Hepatocyte (in vitro differentiated cells): ENCODE measurements around the gene SAC3D1. TPM values are rescaled to one million over a fixed set of nuclear protein-coding genes. Genes with fewer than 3 reads are reported as not detected.
"Not testable (repeated sequence)": the region's sequence is repeated elsewhere in the genome, so short reads cannot be mapped to it uniquely, and the experiment has no call there.

ENCODE experiments used
- DNase-seq: peaks from one replicate; pipeline ENCODE4 v3.0.0-alpha.2; 2016; ENCODE audit warnings: low spot score
- H2AFZ ChIP-seq: fragments of 200-600 bp; sonication (generic); 2 replicates; pipeline ENCODE4 v1.6.0; 2016; ENCODE audit warnings: antibody characterized with exemption, mild to moderate bottlenecking
- H3K27ac ChIP-seq: fragments of 200-600 bp; sonication (generic); 2 replicates; pipeline ENCODE4 v1.5.1; 2016; ENCODE audit warnings: mild to moderate bottlenecking
- H3K27me3 ChIP-seq: fragments of 200-600 bp; sonication (generic); 2 replicates; pipeline ENCODE4 v1.6.1; 2016
- H3K36me3 ChIP-seq: fragments of 200-600 bp; sonication (generic); replicated peaks from 2 replicates; pipeline ENCODE4 v1.5.1; 2016; ENCODE audit warnings: low read depth; ENCODE audit not compliant: insufficient read depth
- H3K4me1 ChIP-seq: fragments of 200-600 bp; sonication (generic); 2 replicates; pipeline ENCODE4 v1.5.1; 2016; ENCODE audit warnings: mild to moderate bottlenecking, moderate library complexity; ENCODE audit not compliant: insufficient read depth
- H3K4me2 ChIP-seq: fragments of 200-600 bp; sonication (generic); 2 replicates; pipeline ENCODE4 v1.6.0; 2016
- H3K4me3 ChIP-seq: fragments of 200-600 bp; sonication (generic); 2 replicates; pipeline ENCODE4 v1.5.1; 2016; ENCODE audit warnings: mild to moderate bottlenecking
- H3K79me2 ChIP-seq: fragments of 200-600 bp; sonication (generic); 2 replicates; pipeline ENCODE4 v1.6.0; 2017; ENCODE audit warnings: mild to moderate bottlenecking
- H3K9me2 ChIP-seq: fragments of 200-600 bp; sonication (generic); replicated peaks from 2 replicates; pipeline ENCODE4 v1.6.0; 2017; ENCODE audit warnings: mild to moderate bottlenecking; ENCODE audit not compliant: insufficient read depth
- H3K9me3 ChIP-seq: fragments of 200-600 bp; sonication (generic); 2 replicates; pipeline ENCODE4 v1.5.1; 2016; ENCODE audit warnings: low read depth, mild to moderate bottlenecking
- H4K20me1 ChIP-seq: fragments of 200-600 bp; sonication (generic); 2 replicates; pipeline ENCODE4 v1.6.0; 2016; ENCODE audit warnings: mild to moderate bottlenecking; ENCODE audit not compliant: insufficient read depth, poor library complexity, severe bottlenecking
- CTCF ChIP-seq: fragments of 200-600 bp; sonication (generic); IDR thresholded peaks from 2 replicates; pipeline ENCODE4 v1.5.1; 2016; ENCODE audit warnings: antibody characterized with exemption, mild to moderate bottlenecking; ENCODE audit not compliant: poor library complexity
- EZH2 ChIP-seq: fragments of 200-600 bp; sonication (generic); IDR thresholded peaks from 2 replicates; pipeline ENCODE4 v1.6.1; 2016; ENCODE audit warnings: antibody characterized with exemption, mild to moderate bottlenecking, borderline replicate concordance
- EZH2phosphoT487 ChIP-seq: fragments of 200-600 bp; sonication (generic); IDR thresholded peaks from one replicate; pipeline ENCODE4 v1.6.1; 2018; ENCODE audit warnings: antibody characterized with exemption, mild to moderate bottlenecking, low read depth, moderate library complexity; ENCODE audit not compliant: unreplicated experiment, severe bottlenecking
- WGBS: methylation state at CpG from one replicate; pipeline ENCODE4 v1.1.6; 2016; ENCODE audit warnings: low lambda C conversion rate; ENCODE audit errors: missing lambda C conversion rate; 5-methylcytosine and 5-hydroxymethylcytosine counted together
- polyA plus RNA-seq: library from polyadenylated mRNA; unstranded; fragments of >200 nt; fragmentation: Nextera tagmentation; extraction: Ambion mirVana; gene quantifications from 2 replicates; pipeline ENCODE4 v1.2.1, GENCODE V29; 2016
- total RNA-seq: library from RNA; depleted of rRNA; stranded (reverse); fragments of >200 nt; gene quantifications from 2 replicates; pipeline ENCODE4 v1.2.3, GENCODE V29; 2014

Gene SAC3D1
- total and polyA plus RNA-seq, 2 experiments from 2014 or later, result 10.8 to 23.8 TPM

GRCh38 chr11:65019824-65020223 is 21.2 kb upstream of the SAC3D1 start:
- no peak overlapping the region for H3K27ac ChIP-seq
- no peaks in the 10 kb centered on the region for H4K20me1 ChIP-seq
- H3K4me2 ChIP-seq, result no peak overlapping the region
- peaks cover 20% of the 10 kb centered on the region for H3K79me2 ChIP-seq
- no peaks in the 10 kb centered on the region for H3K27me3 ChIP-seq
- H3K4me1 ChIP-seq, result peaks cover 4% of the 10 kb centered on the region
- no peaks in the 10 kb centered on the region for H3K9me3 ChIP-seq
- WGBS, result 88% methylated on average over 7 of the region's 7 CpGs
- no peak overlapping the region for H2AFZ ChIP-seq
- DNase-seq, result no peak
- H3K4me3 ChIP-seq, result no peak overlapping the region
- TF ChIP-seq CTCF, result no peak
- TF ChIP-seq EZH2phosphoT487, result no peak
- no peak for TF ChIP-seq EZH2
- H3K36me3 ChIP-seq, result no peaks in the 10 kb centered on the region
- H3K9me2 ChIP-seq, result no peaks in the 10 kb centered on the region

- WGBS, result 95% methylated on average over 3 of the region's 3 CpGs
- Histone ChIP-seq H3K9me3 (no peaks in the 10 kb centered on the region), H3K9me2 (no peaks in the 10 kb centered on the region), H3K4me3 (no peak overlapping the region), H3K4me1 (peaks cover 4% of the 10 kb centered on the region), H2AFZ (no peak overlapping the region), H4K20me1 (no peaks in the 10 kb centered on the region), H3K36me3 (no peaks in the 10 kb centered on the region), H3K4me2 (no peak overlapping the region), H3K27me3 (no peaks in the 10 kb centered on the region), H3K27ac (no peak overlapping the region), H3K79me2 (peaks cover 9% of the 10 kb centered on the region)
- no peak for DNase-seq
- TF ChIP-seq EZH2phosphoT487 (no peak), EZH2 (no peak), CTCF (no peak)
These were observed 20.0 kb upstream of the SAC3D1 start for GRCh38 chr11:65021003-65021402.

- no peak overlapping the region for H3K4me3 ChIP-seq
- 96% methylated on average over 10 of the region's 11 CpGs for WGBS
- no peak overlapping the region for H3K4me2 ChIP-seq
- DNase-seq, result no peak
- no peaks in the 10 kb centered on the region for H3K27me3 ChIP-seq
- H3K27ac ChIP-seq, result no peak overlapping the region
- H3K9me3 ChIP-seq, result no peaks in the 10 kb centered on the region
- H2AFZ ChIP-seq, result no peak overlapping the region
- H3K4me1 ChIP-seq, result peaks cover 4% of the 10 kb centered on the region
- H3K36me3 ChIP-seq, result no peaks in the 10 kb centered on the region
- no peaks in the 10 kb centered on the region for H4K20me1 ChIP-seq
- peaks cover 3% of the 10 kb centered on the region for H3K79me2 ChIP-seq
- TF ChIP-seq EZH2 (no peak), CTCF (no peak), EZH2phosphoT487 (no peak)
- H3K9me2 ChIP-seq, result no peaks in the 10 kb centered on the region
These were observed 19.5 kb upstream of the SAC3D1 start for GRCh38 chr11:65021509-65021908.

- not testable (repeated sequence) for H3K27ac ChIP-seq, H3K4me2 ChIP-seq, H3K9me3 ChIP-seq, H3K79me2 ChIP-seq, H3K9me2 ChIP-seq, H4K20me1 ChIP-seq, H2AFZ ChIP-seq, H3K4me3 ChIP-seq, H3K4me1 ChIP-seq, H3K36me3 ChIP-seq, H3K27me3 ChIP-seq, DNase-seq
- WGBS, result 81% methylated on average over 8 of the region's 8 CpGs
These were observed 17.5 kb upstream of the SAC3D1 start for GRCh38 chr11:65023502-65023901.
